C4-2B (cell line): ENCODE data around the gene FLT1.

Experiments used
- CTCF ChIP-seq: fragments of 450-650 bp; conservative IDR thresholded peaks from 2 replicates; pipeline ENCODE4 v1.5.1; 2017; ENCODE audit warnings: mild to moderate bottlenecking
- ZFX ChIP-seq: fragments of 450-650 bp; IDR thresholded peaks from 2 replicates; pipeline ENCODE4 v1.6.1; 2017

DNA sequence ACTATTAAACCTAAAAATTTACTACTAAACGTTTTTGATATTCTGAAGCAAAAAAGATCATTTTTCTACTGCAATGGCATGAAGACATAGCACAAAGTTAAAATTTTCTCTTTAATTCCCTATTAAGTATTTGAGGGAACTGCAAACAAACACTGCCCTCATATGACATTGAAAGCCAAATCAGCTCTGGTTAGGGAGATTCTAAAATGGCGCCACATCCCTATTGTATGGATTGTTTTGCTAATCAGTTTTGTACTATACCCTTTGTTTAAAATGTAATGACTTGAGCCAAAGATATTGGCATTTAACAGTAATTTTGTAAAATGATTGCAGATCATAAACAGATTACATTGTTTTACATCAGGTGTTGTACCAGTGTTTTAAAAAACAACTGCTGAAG is 65.8 kb downstream of the FLT1 start:
- TF ChIP-seq CTCF (no peak), ZFX (no peak)
